AG04450 (cell line): ENCODE results near the gene DEUP1. TPM values are rescaled to one million over a fixed set of nuclear protein-coding genes. Genes with fewer than 3 reads are reported as not detected.
"Not testable (repeated sequence)": the region's sequence is repeated elsewhere in the genome, so short reads cannot be mapped to it uniquely, and the experiment has no call there.

Experiments used
- CTCF ChIA-PET: fragments of 300-600, 350-600 bp; formaldehyde crosslinking; extraction: SDS; loops from one replicate; lab custom pipeline; 2022; ENCODE audit warnings: antibody characterized with exemption, inconsistent platforms; lab: Charles Lee
- POLR2A ChIA-PET: fragments of 350-600 bp; formaldehyde crosslinking; extraction: SDS; loops from one replicate; lab custom pipeline; 2021; ENCODE audit warnings: antibody characterized with exemption, inconsistent platforms; lab: Yijun Ruan, JAX
- DNase-seq: peaks from one replicate; pipeline ENCODE4 v3.0.0-alpha.2; 2011; ENCODE audit warnings: low read depth, low spot score
- H3K27ac ChIP-seq: one replicate; pipeline ENCODE4 v1.5.1; 2012; ENCODE audit warnings: low read depth, low read length, control low read depth
- H3K27me3 ChIP-seq: one replicate; pipeline ENCODE4 v1.6.0; 2012; ENCODE audit warnings: low read length; ENCODE audit not compliant: control insufficient read depth, insufficient read depth
- H3K4me3 ChIP-seq: 2 replicates; pipeline ENCODE4 v1.5.1; 2011; ENCODE audit warnings: mild to moderate bottlenecking, low read depth, low read length, control low read depth
- H3K9me3 ChIP-seq: 2 replicates; pipeline ENCODE4 v1.5.1; 2012; ENCODE audit warnings: low read length; ENCODE audit not compliant: control insufficient read depth, insufficient read depth
- CTCF ChIP-seq: IDR thresholded peaks from 2 replicates; pipeline ENCODE4 v1.5.1; 2011; ENCODE audit warnings: low read depth, low read length, control low read depth, inconsistent platforms
- polyA plus RNA-seq: library from polyadenylated mRNA; depleted of rRNA; stranded (reverse); fragments of >200 nt; gene quantifications from 2 replicates; pipeline ENCODE4 v1.2.3, GENCODE V29; 2011

Gene DEUP1
- polyA plus RNA-seq, 1 experiment, result not detected

- H3K9me3 ChIP-seq, result no peaks in the 10 kb centered on the region
- no peak for TF ChIP-seq CTCF
- CTCF ChIA-PET, result no interaction called here
- H3K4me3 ChIP-seq, result no peak overlapping the region
- H3K27me3 ChIP-seq, result no peaks in the 10 kb centered on the region
- POLR2A ChIA-PET, result no interaction called here
- no peak for DNase-seq
- no peak overlapping the region for H3K27ac ChIP-seq
These were observed 26.9 kb upstream of the DEUP1 start for GRCh38 chr11:93303689-93304088.

- DNase-seq, H3K9me3 ChIP-seq, H3K4me3 ChIP-seq, POLR2A ChIA-PET, CTCF ChIA-PET, H3K27ac ChIP-seq, H3K27me3 ChIP-seq: not testable (repeated sequence)
These were observed 16.1 kb upstream of the DEUP1 start for GRCh38 chr11:93314399-93314798.

- DNase-seq, result no peak
- no peak overlapping the region for H3K4me3 ChIP-seq
- H3K27me3 ChIP-seq, result no peaks in the 10 kb centered on the region
- H3K9me3 ChIP-seq, result no peaks in the 10 kb centered on the region
- TF ChIP-seq CTCF, result no peak
- POLR2A ChIA-PET, result no interaction called here
- CTCF ChIA-PET, result no interaction called here
- H3K27ac ChIP-seq, result no peak overlapping the region
These were observed 11.2 kb upstream of the DEUP1 start for GRCh38 chr11:93319224-93319839.

GRCh38 chr11:93320230-93320629, 10.3 kb upstream of the DEUP1 start:
- Histone ChIP-seq H3K27me3 (no peaks in the 10 kb centered on the region), H3K27ac (no peak overlapping the region), H3K4me3 (no peak overlapping the region), H3K9me3 (no peaks in the 10 kb centered on the region)
- ChIA-PET POLR2A (no interaction called here), CTCF (no interaction called here)
- no peak for TF ChIP-seq CTCF
- DNase-seq, result no peak

GRCh38 chr11:93322207-93322606, 8.3 kb upstream of the DEUP1 start:
- no peaks in the 10 kb centered on the region for H3K27me3 ChIP-seq
- ChIA-PET CTCF (no interaction called here), POLR2A (no interaction called here)
- H3K9me3 ChIP-seq, result no peaks in the 10 kb centered on the region
- no peak overlapping the region for H3K27ac ChIP-seq
- no peak overlapping the region for H3K4me3 ChIP-seq
- DNase-seq, result no peak
- TF ChIP-seq CTCF, result no peak
